HUES64 (cell line): ENCODE data around the gene ZNF554.

Source experiments
- H3K27ac ChIP-seq: 2 replicates; pipeline ENCODE4 v1.7.0; 2013; ENCODE audit warnings: low read depth, low read length, inconsistent platforms
- H3K27me3 ChIP-seq: 2 replicates; pipeline ENCODE4 v1.6.1; 2013; ENCODE audit warnings: mild to moderate bottlenecking, low read length; ENCODE audit not compliant: insufficient read depth
- H3K36me3 ChIP-seq: 2 replicates; pipeline ENCODE4 v1.6.1; 2013; ENCODE audit warnings: mild to moderate bottlenecking, low read length; ENCODE audit not compliant: insufficient read depth
- H3K4me1 ChIP-seq: 2 replicates; pipeline ENCODE4 v1.6.1; 2013; ENCODE audit warnings: mild to moderate bottlenecking, low read length, moderate library complexity; ENCODE audit not compliant: insufficient read depth
- H3K4me3 ChIP-seq: 2 replicates; pipeline ENCODE4 v1.5.1; 2013; ENCODE audit warnings: mild to moderate bottlenecking, low read length, moderate library complexity
- H3K9ac ChIP-seq: 2 replicates; pipeline ENCODE4 v1.6.1; 2013; ENCODE audit warnings: mild to moderate bottlenecking, low read depth, low read length
- H3K9me3 ChIP-seq: 2 replicates; pipeline ENCODE4 v1.6.1; 2013; ENCODE audit warnings: low read depth, low read length; ENCODE audit not compliant: insufficient read depth
- WGBS: fragments of 150-250, 120-280 bp; methylation state at CpG from one replicate; pipeline ENCODE4 v1.1.7; 2013; ENCODE audit warnings: missing lambda C conversion rate; 5-methylcytosine and 5-hydroxymethylcytosine counted together

The ZNF554 gene

GRCh38 chr19:2803486-2804155 lies 16.0 kb upstream of the ZNF554 start:
- Histone ChIP-seq H3K4me3 (no peak overlapping the region), H3K36me3 (peaks cover 89% of the 10 kb centered on the region), H3K9ac (no peak overlapping the region), H3K27ac (no peak overlapping the region), H3K27me3 (no peaks in the 10 kb centered on the region), H3K4me1 (no peaks in the 10 kb centered on the region), H3K9me3 (no peaks in the 10 kb centered on the region)
- WGBS, result 96% methylated on average over 29 of the region's 29 CpGs

GRCh38 chr19:2804156-2805004 lies 15.3 kb upstream of the ZNF554 start:
- Histone ChIP-seq H3K36me3 (peaks cover 89% of the 10 kb centered on the region), H3K27me3 (no peaks in the 10 kb centered on the region), H3K9me3 (no peaks in the 10 kb centered on the region), H3K9ac (no peak overlapping the region), H3K4me3 (no peak overlapping the region), H3K27ac (no peak overlapping the region), H3K4me1 (no peaks in the 10 kb centered on the region)
- WGBS, result 92% methylated on average over 27 of the region's 27 CpGs

- WGBS, result 96% methylated on average over 24 of the region's 28 CpGs
These were observed 14.3 kb upstream of the ZNF554 start for GRCh38 chr19:2805261-2805900.

GRCh38 chr19:2805991-2806649 lies 13.5 kb upstream of the ZNF554 start:
- 95% methylated on average over 23 of the region's 23 CpGs for WGBS
- Histone ChIP-seq H3K4me1 (no peaks in the 10 kb centered on the region), H3K36me3 (peaks cover 90% of the 10 kb centered on the region), H3K9ac (no peak overlapping the region), H3K4me3 (no peak overlapping the region), H3K9me3 (no peaks in the 10 kb centered on the region), H3K27me3 (no peaks in the 10 kb centered on the region), H3K27ac (no peak overlapping the region)

More at GRCh38 chr19:2805261-2805900, 14.3 kb upstream of the ZNF554 start:
- H3K4me1 ChIP-seq, result no peaks in the 10 kb centered on the region
- H3K27me3 ChIP-seq, result no peaks in the 10 kb centered on the region
- H3K27ac ChIP-seq, result no peak overlapping the region
- no peaks in the 10 kb centered on the region for H3K9me3 ChIP-seq
- no peak overlapping the region for H3K9ac ChIP-seq
- peaks cover 90% of the 10 kb centered on the region for H3K36me3 ChIP-seq
- H3K4me3 ChIP-seq, result no peak overlapping the region

- Histone ChIP-seq H3K27ac (no peak overlapping the region), H3K4me1 (no peaks in the 10 kb centered on the region), H3K27me3 (no peaks in the 10 kb centered on the region), H3K4me3 (no peak overlapping the region), H3K9me3 (no peaks in the 10 kb centered on the region), H3K9ac (no peak overlapping the region), H3K36me3 (peaks cover 90% of the 10 kb centered on the region)
- WGBS, result 95% methylated on average over 34 of the region's 34 CpGs
These were observed 12.8 kb upstream of the ZNF554 start for GRCh38 chr19:2806736-2807378.

GRCh38 chr19:2807379-2808128 lies 12.1 kb upstream of the ZNF554 start:
- H3K27me3 ChIP-seq, result no peaks in the 10 kb centered on the region
- no peaks in the 10 kb centered on the region for H3K9me3 ChIP-seq
- no peak overlapping the region for H3K9ac ChIP-seq
- no peak overlapping the region for H3K4me3 ChIP-seq
- H3K4me1 ChIP-seq, result no peaks in the 10 kb centered on the region
- H3K36me3 ChIP-seq, result peaks cover 92% of the 10 kb centered on the region
- H3K27ac ChIP-seq, result no peak overlapping the region
- WGBS, result 96% methylated on average over 56 of the region's 56 CpGs

GRCh38 chr19:2808129-2808941 lies 11.3 kb upstream of the ZNF554 start:
- Histone ChIP-seq H3K9ac (no peak overlapping the region), H3K27ac (no peak overlapping the region), H3K4me1 (no peaks in the 10 kb centered on the region), H3K36me3 (peaks cover 94% of the 10 kb centered on the region), H3K4me3 (no peak overlapping the region), H3K27me3 (no peaks in the 10 kb centered on the region), H3K9me3 (no peaks in the 10 kb centered on the region)
- WGBS, result 96% methylated on average over 41 of the region's 41 CpGs

- 95% methylated on average over 37 of the region's 37 CpGs for WGBS
- Histone ChIP-seq H3K36me3 (peaks cover 90% of the 10 kb centered on the region), H3K4me1 (no peaks in the 10 kb centered on the region), H3K9me3 (no peaks in the 10 kb centered on the region), H3K27ac (no peak overlapping the region), H3K27me3 (no peaks in the 10 kb centered on the region), H3K9ac (no peak overlapping the region), H3K4me3 (no peak overlapping the region)
These were observed 10.1 kb upstream of the ZNF554 start for GRCh38 chr19:2809387-2810140.
